HUES48 (cell line): ENCODE results near the gene ACTN3.

Experiments
- H3K27ac ChIP-seq: one replicate; pipeline ENCODE4 v1.7.0; 2013; ENCODE audit warnings: low read depth, low read length, inconsistent platforms
- H3K27me3 ChIP-seq: 2 replicates; pipeline ENCODE4 v1.6.1; 2013; ENCODE audit warnings: mild to moderate bottlenecking, low read length; ENCODE audit not compliant: control insufficient read depth, insufficient read depth
- H3K36me3 ChIP-seq: 2 replicates; pipeline ENCODE4 v1.6.1; 2013; ENCODE audit warnings: low read length; ENCODE audit not compliant: control insufficient read depth, insufficient read depth
- H3K4me1 ChIP-seq: 2 replicates; pipeline ENCODE4 v1.6.1; 2013; ENCODE audit warnings: mild to moderate bottlenecking, low read length; ENCODE audit not compliant: control insufficient read depth, insufficient read depth
- H3K4me3 ChIP-seq: 2 replicates; pipeline ENCODE4 v1.5.1; 2013; ENCODE audit warnings: mild to moderate bottlenecking, low read depth, low read length
- H3K9ac ChIP-seq: 2 replicates; pipeline ENCODE4 v1.6.1; 2013; ENCODE audit warnings: mild to moderate bottlenecking, low read depth, low read length, moderate library complexity
- H3K9me3 ChIP-seq: 2 replicates; pipeline ENCODE4 v1.6.1; 2013; ENCODE audit warnings: low read length; ENCODE audit not compliant: control insufficient read depth, insufficient read depth

Gene ACTN3

GRCh38 chr11:66546368-66546965 is at the start of gene ACTN3:
ACTN3 (plus strand) TSS chr11:66546903; CDS start chr11:66546938, 35 bp downstream.
- Histone ChIP-seq H3K27me3 (no peaks in the 10 kb centered on the region; the same call in 1 of the 2 replicates), H3K9ac (peak within 1 kb of the TSS; percentile 39), H3K4me3 (peak within 1 kb of the TSS; percentile 71), H3K9me3 (no peaks in the 10 kb centered on the region), H3K27ac (peak within 1 kb of the TSS; percentile 59), H3K36me3 (no peaks in the 10 kb centered on the region; the same call in 1 of the 2 replicates), H3K4me1 (peaks cover 18% of the 10 kb centered on the region; the same call in 1 of the 2 replicates)

- no peaks in the 10 kb centered on the region for H3K9me3 ChIP-seq
- no peak overlapping the region for H3K4me3 ChIP-seq
- H3K36me3 ChIP-seq, result peaks cover 56% of the 10 kb centered on the region
- no peak overlapping the region for H3K27ac ChIP-seq
- no peaks in the 10 kb centered on the region for H3K27me3 ChIP-seq
- H3K4me1 ChIP-seq, result no peaks in the 10 kb centered on the region
- no peak overlapping the region for H3K9ac ChIP-seq
Observed at GRCh38 chr11:66497206-66497605, 49.5 kb upstream of the ACTN3 start.

- H3K9me3 ChIP-seq, result no peaks in the 10 kb centered on the region
- H3K27me3 ChIP-seq, result no peaks in the 10 kb centered on the region
- H3K4me1 ChIP-seq, result no peaks in the 10 kb centered on the region
- H3K4me3 ChIP-seq, result no peak overlapping the region
- no peak overlapping the region for H3K9ac ChIP-seq
- peaks cover 43% of the 10 kb centered on the region for H3K36me3 ChIP-seq
- H3K27ac ChIP-seq, result no peak overlapping the region
Observed at GRCh38 chr11:66498506-66498905, 48.2 kb upstream of the ACTN3 start.

GRCh38 chr11:66505276-66505816 is 41.4 kb upstream of the ACTN3 start:
- Histone ChIP-seq H3K9ac (no peak overlapping the region), H3K9me3 (no peaks in the 10 kb centered on the region), H3K27me3 (no peaks in the 10 kb centered on the region), H3K27ac (no peak overlapping the region), H3K36me3 (peaks cover 29% of the 10 kb centered on the region), H3K4me3 (no peak overlapping the region), H3K4me1 (no peaks in the 10 kb centered on the region)

- peaks cover 35% of the 10 kb centered on the region for H3K36me3 ChIP-seq
- no peak overlapping the region for H3K9ac ChIP-seq
- H3K27ac ChIP-seq, result no peak overlapping the region
- no peak overlapping the region for H3K4me3 ChIP-seq
- H3K9me3 ChIP-seq, result no peaks in the 10 kb centered on the region
- no peaks in the 10 kb centered on the region for H3K27me3 ChIP-seq
- no peaks in the 10 kb centered on the region for H3K4me1 ChIP-seq
Observed at GRCh38 chr11:66509131-66509561, 37.6 kb upstream of the ACTN3 start.

- peak within 1 kb of the TSS; percentile 69 for H3K27ac ChIP-seq
- peaks cover 25% of the 10 kb centered on the region for H3K36me3 ChIP-seq
- H3K4me1 ChIP-seq, result no peaks in the 10 kb centered on the region
- H3K4me3 ChIP-seq, result peak within 1 kb of the TSS; percentile 95
- no peaks in the 10 kb centered on the region for H3K9me3 ChIP-seq
- peak within 1 kb of the TSS; percentile 69 for H3K9ac ChIP-seq
- H3K27me3 ChIP-seq, result no peaks in the 10 kb centered on the region
Observed at GRCh38 chr11:66510271-66510989, 36.3 kb upstream of the ACTN3 start, which contains the start of gene BBS1. BBS1 (plus strand) TSS chr11:66510635; CDS start chr11:66510660, 25 bp downstream.

GRCh38 chr11:66510990-66511339 is 35.7 kb upstream of the ACTN3 start:
- H3K4me1 ChIP-seq, result no peaks in the 10 kb centered on the region
- peak overlapping the region; percentile 48 for H3K27ac ChIP-seq
- peak overlapping the region; percentile 69 for H3K9ac ChIP-seq
- H3K9me3 ChIP-seq, result no peaks in the 10 kb centered on the region
- peaks cover 23% of the 10 kb centered on the region for H3K36me3 ChIP-seq
- no peaks in the 10 kb centered on the region for H3K27me3 ChIP-seq
- H3K4me3 ChIP-seq, result peak overlapping the region; percentile 95

- Histone ChIP-seq H3K4me1 (no peaks in the 10 kb centered on the region), H3K27ac (no peak overlapping the region), H3K9ac (no peak overlapping the region), H3K4me3 (no peak overlapping the region), H3K9me3 (no peaks in the 10 kb centered on the region), H3K27me3 (no peaks in the 10 kb centered on the region), H3K36me3 (peaks cover 39% of the 10 kb centered on the region)
Observed at GRCh38 chr11:66523611-66524010, 23.1 kb upstream of the ACTN3 start.

GRCh38 chr11:66524304-66525040 is 22.2 kb upstream of the ACTN3 start:
- Histone ChIP-seq H3K4me3 (no peak overlapping the region), H3K4me1 (no peaks in the 10 kb centered on the region), H3K27me3 (no peaks in the 10 kb centered on the region), H3K36me3 (peaks cover 35% of the 10 kb centered on the region), H3K27ac (no peak overlapping the region), H3K9me3 (no peaks in the 10 kb centered on the region), H3K9ac (no peak overlapping the region)

- Histone ChIP-seq H3K4me1 (no peaks in the 10 kb centered on the region), H3K36me3 (0 out of 2 replicates have a peak, but pooled peaks cover 2% of the 10 kb centered on the region), H3K27me3 (no peaks in the 10 kb centered on the region), H3K27ac (no peak overlapping the region), H3K4me3 (no peak overlapping the region), H3K9ac (no peak overlapping the region), H3K9me3 (no peaks in the 10 kb centered on the region)
Observed at GRCh38 chr11:66529069-66529468, 17.6 kb upstream of the ACTN3 start.
